HG02870 (cell line): ENCODE measurements around the gene POLR2H.

Experiments used
- ATAC-seq: cut with Tn5 transposase; IDR thresholded peaks from one replicate; pipeline ENCODE4 v1.9.1; 2021; ENCODE audit warnings: mild to moderate bottlenecking, moderate library complexity; ENCODE audit not compliant: unreplicated experiment

Gene POLR2H

GRCh38 chr3:184368116-184368515 is 6.6 kb downstream of the POLR2H start:
- ATAC-seq, result no peak

- ATAC-seq, result no peak
Observed at GRCh38 chr3:184368586-184369183, 7.2 kb downstream of the POLR2H start.

- no peak for ATAC-seq
Observed at GRCh38 chr3:184371570-184372018, 10.1 kb downstream of the POLR2H start.

GRCh38 chr3:184372296-184372821 is 10.8 kb downstream of the POLR2H start:
- ATAC-seq, result no peak

GRCh38 chr3:184372911-184373310 is 11.4 kb downstream of the POLR2H start:
- no peak for ATAC-seq

- ATAC-seq, result no peak
Observed at GRCh38 chr3:184373422-184373821, 11.9 kb downstream of the POLR2H start.

- no peak for ATAC-seq
Observed at GRCh38 chr3:184375747-184376461, 14.4 kb downstream of the POLR2H start.

GRCh38 chr3:184377374-184377773 is 15.9 kb downstream of the POLR2H start:
- no peak for ATAC-seq

GRCh38 chr3:184377882-184378445 is 16.5 kb downstream of the POLR2H start, which contains the start of gene THPO:
TSS of gene THPO (minus strand) at chr3:184378207. CDS start at chr3:184376259, 1,948 bp downstream.
- ATAC-seq, result no peak

- ATAC-seq, result no peak
Observed at GRCh38 chr3:184378651-184379357, 17.3 kb downstream of the POLR2H start.

- ATAC-seq, result no peak
Observed at GRCh38 chr3:184379358-184380184, 18.1 kb downstream of the POLR2H start, which contains the start of gene CHRD. TSS of gene CHRD (plus strand) at chr3:184380054. CDS start at chr3:184380319, 265 bp downstream.

- ATAC-seq, result no peak
Observed at GRCh38 chr3:184380185-184380626, 18.7 kb downstream of the POLR2H start.

GRCh38 chr3:184380627-184381260 is 19.2 kb downstream of the POLR2H start:
- no peak for ATAC-seq

- ATAC-seq, result no peak
Observed at GRCh38 chr3:184381261-184382224, 20.0 kb downstream of the POLR2H start.

GRCh38 chr3:184382326-184383032 is 21.0 kb downstream of the POLR2H start:
- no peak for ATAC-seq

- ATAC-seq, result no peak
Observed at GRCh38 chr3:184383033-184383740, 21.7 kb downstream of the POLR2H start.

- ATAC-seq, result no peak
Observed at GRCh38 chr3:184384342-184384741, 22.8 kb downstream of the POLR2H start.
